IPS DF 6.9 (cell line): ENCODE data around the gene FBXL7.

Source experiments
- DNase-seq: peaks from one replicate; pipeline ENCODE4 v3.0.0-alpha.2; 2013; ENCODE audit warnings: low read depth, low spot score
- H3K27ac ChIP-seq: one replicate; pipeline ENCODE4 v1.5.1; 2013; ENCODE audit warnings: low read length, control low read depth
- H3K27me3 ChIP-seq: 2 replicates; pipeline ENCODE4 v1.6.1; 2013; ENCODE audit warnings: mild to moderate bottlenecking, low read length; ENCODE audit not compliant: control insufficient read depth, insufficient read depth
- H3K36me3 ChIP-seq: 2 replicates; pipeline ENCODE4 v1.6.1; 2013; ENCODE audit warnings: low read length; ENCODE audit not compliant: control insufficient read depth, insufficient read depth
- H3K4me1 ChIP-seq: 2 replicates; pipeline ENCODE4 v1.6.1; 2013; ENCODE audit warnings: low read length; ENCODE audit not compliant: control insufficient read depth, insufficient read depth
- H3K4me3 ChIP-seq: 2 replicates; pipeline ENCODE4 v1.5.1; 2013; ENCODE audit warnings: mild to moderate bottlenecking, low read length
- H3K9me3 ChIP-seq: 2 replicates; pipeline ENCODE4 v1.6.1; 2013; ENCODE audit warnings: low read length, inconsistent platforms; ENCODE audit not compliant: control insufficient read depth, insufficient read depth
- WGBS: extraction: QIAGEN DNeasy Blood & Tissue Kit; methylation state at CpG from one replicate; pipeline ENCODE4 v1.1.7; 2013; ENCODE audit warnings: mixed read lengths, missing lambda C conversion rate; ENCODE audit not compliant: insufficient read length, insufficient coverage; 5-methylcytosine and 5-hydroxymethylcytosine counted together

The FBXL7 gene

DNA sequence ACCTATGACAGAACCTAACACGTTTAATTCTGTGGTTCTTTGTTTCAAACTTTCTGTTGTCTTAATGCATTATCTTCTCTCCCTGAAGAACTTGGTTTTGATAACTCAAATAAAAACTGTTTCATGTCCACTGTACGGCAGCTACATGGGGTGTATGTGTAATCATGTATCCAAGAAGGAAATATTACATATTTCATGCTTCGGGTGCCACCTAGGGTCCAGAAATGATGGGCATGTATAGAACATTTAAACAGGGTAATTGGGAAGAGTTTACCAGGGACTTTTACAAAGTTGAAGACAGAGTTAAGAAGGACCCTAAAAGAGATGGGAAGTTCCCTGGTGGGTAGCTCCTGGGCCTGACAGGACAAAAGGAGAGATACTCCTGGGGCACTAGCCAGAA is 291.3 kb downstream of the FBXL7 start:
- Histone ChIP-seq H3K9me3 (no peaks in the 10 kb centered on the region), H3K27ac (no peak overlapping the region), H3K4me3 (no peak overlapping the region), H3K27me3 (no peaks in the 10 kb centered on the region), H3K36me3 (no peaks in the 10 kb centered on the region), H3K4me1 (no peaks in the 10 kb centered on the region)
- DNase-seq = no peak
- WGBS = no CpG with 5 or more reads among the region's 3 CpGs

DNA sequence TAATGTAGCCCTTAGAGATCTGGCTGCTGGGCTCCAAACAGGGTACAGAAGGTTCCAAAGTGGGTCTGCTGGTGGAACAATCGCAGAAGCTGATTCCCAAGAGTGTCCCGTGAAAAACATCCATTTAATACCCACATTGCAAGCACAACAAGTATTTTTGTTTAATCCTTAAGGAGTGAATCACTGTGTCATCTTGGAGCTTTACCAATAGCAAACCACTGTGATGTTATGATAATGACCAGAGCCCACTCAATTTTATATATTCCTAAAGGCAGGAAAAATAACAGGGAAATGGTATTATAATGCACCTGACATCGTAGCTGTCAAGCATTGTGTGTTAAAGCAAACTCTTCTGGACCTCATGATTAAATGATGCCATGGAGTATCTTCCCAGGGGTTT is 291.9 kb downstream of the FBXL7 start:
- H3K4me1 ChIP-seq = no peaks in the 10 kb centered on the region
- no peak overlapping the region for H3K27ac ChIP-seq
- no peak for DNase-seq
- H3K36me3 ChIP-seq = no peaks in the 10 kb centered on the region
- no CpG with 5 or more reads among the region's 3 CpGs for WGBS
- H3K27me3 ChIP-seq = no peaks in the 10 kb centered on the region
- H3K4me3 ChIP-seq = no peak overlapping the region
- no peaks in the 10 kb centered on the region for H3K9me3 ChIP-seq

DNA sequence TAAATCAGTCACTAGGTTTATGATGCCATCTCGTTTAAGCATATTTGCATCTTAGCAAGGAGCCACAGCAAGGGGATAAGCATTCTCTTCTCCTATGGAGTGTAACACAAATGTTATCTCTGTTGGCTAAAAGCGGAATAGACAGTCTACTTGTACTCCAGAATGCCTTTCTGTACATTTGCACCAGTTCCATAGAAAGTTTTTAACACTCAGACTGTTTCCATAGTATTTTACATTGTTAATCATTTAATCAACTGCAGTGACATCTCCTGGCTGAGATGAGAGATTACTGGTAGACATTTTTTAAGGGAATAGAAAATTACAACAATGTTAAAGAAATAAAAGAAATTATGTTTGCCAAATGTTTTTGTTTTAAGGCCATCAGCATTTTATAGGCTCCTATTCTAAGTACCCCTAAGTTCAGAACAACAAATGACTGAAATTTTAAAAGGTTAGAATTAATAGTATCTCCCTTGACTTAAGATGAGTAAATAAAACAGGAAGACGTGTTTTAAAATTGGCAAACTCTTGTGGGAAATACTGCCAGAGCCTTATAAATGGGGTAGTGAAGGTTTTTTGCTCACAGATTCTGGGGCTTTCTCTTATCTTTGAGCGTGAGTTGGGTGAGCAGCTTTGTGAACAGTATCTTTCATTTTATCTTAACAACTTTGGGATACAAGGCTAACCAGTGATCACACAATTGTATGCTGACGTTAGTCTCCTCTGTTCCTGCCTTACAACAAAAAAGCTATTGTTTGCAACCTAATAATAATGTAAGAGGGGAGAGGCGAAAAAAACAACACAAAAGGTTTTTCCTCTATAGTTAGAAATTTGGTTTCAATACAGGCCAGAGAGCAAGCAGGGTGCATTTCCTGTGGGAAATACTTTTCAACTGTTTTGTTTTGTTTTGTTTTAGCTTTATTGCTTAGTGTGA is 294.3 kb downstream of the FBXL7 start:
- no peaks in the 10 kb centered on the region for H3K36me3 ChIP-seq
- no peaks in the 10 kb centered on the region for H3K4me1 ChIP-seq
- no peaks in the 10 kb centered on the region for H3K27me3 ChIP-seq
- no CpG with 5 or more reads among the region's 6 CpGs for WGBS
- no peak for DNase-seq
- no peaks in the 10 kb centered on the region for H3K9me3 ChIP-seq
- H3K27ac ChIP-seq = no peak overlapping the region
- H3K4me3 ChIP-seq = no peak overlapping the region

DNA sequence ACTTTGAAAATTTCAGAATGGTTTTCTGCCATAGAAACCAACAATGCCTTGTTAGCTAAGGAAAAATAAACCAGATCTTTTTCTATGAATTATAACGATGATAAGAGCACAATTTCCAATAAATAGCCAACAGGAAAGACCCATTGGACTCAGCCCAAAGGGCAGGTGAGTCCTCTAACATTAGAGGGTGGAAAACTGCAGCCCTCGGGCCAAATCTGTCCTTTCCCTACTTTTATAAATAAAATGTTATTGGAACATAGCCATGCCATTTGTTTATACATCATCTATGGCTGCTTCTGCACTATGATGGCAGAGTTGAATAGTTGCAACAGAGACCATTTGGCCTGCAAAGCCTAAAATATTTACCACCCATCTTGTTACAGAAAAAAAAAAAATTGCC is 296.1 kb downstream of the FBXL7 start:
- Histone ChIP-seq H3K4me3 (no peak overlapping the region), H3K9me3 (no peaks in the 10 kb centered on the region), H3K27me3 (no peaks in the 10 kb centered on the region), H3K27ac (no peak overlapping the region), H3K36me3 (no peaks in the 10 kb centered on the region), H3K4me1 (no peaks in the 10 kb centered on the region)
- no peak for DNase-seq
- no CpG with 5 or more reads among the region's 2 CpGs for WGBS

DNA sequence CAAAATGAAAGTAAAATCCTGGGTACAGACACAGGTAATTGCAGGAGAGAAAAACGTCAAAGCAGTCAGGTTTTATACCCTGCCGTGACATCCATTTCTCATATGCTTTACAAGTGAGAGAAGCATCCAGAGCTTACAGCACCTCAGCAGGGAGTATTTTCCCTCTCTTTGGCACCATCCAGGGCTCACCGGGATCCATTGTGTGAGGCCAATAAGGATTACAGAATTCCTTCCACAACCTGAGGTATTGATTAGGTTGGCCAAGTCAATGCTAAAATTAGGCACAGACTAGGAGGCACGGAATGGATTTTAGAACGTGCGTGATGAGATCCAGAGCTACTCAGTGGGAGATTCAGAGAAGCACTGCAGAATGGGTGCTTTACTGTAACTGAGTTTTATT is 296.6 kb downstream of the FBXL7 start:
- Histone ChIP-seq H3K4me1 (no peaks in the 10 kb centered on the region), H3K27ac (no peak overlapping the region), H3K9me3 (no peaks in the 10 kb centered on the region), H3K4me3 (no peak overlapping the region), H3K27me3 (no peaks in the 10 kb centered on the region), H3K36me3 (no peaks in the 10 kb centered on the region)
- WGBS = no CpG with 5 or more reads among the region's 6 CpGs
- DNase-seq = peak; percentile 25

DNA sequence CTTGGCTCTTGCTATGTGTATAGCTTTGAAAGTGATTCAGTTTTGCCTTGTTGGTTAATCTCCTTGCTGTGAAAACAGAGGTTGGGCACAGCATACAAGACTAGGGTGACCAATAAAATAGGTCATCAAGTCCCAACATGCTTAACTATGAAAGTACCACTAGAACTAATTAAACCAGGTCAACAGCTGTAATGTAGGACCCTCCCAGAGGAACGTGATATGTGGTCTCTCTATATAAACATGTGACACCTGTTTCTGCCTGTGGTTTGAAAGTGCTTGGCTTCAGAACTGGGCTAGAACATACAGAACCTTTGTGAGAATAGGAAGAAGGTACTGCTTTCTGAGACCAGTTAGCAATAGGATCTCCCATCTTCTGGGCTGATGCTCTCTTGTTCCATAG is 297.1 kb downstream of the FBXL7 start:
- Histone ChIP-seq H3K9me3 (no peaks in the 10 kb centered on the region), H3K4me1 (no peaks in the 10 kb centered on the region), H3K27me3 (no peaks in the 10 kb centered on the region), H3K36me3 (no peaks in the 10 kb centered on the region), H3K27ac (no peak overlapping the region), H3K4me3 (no peak overlapping the region)
- no CpG with 5 or more reads among the region's 1 CpG for WGBS
- no peak for DNase-seq

DNA sequence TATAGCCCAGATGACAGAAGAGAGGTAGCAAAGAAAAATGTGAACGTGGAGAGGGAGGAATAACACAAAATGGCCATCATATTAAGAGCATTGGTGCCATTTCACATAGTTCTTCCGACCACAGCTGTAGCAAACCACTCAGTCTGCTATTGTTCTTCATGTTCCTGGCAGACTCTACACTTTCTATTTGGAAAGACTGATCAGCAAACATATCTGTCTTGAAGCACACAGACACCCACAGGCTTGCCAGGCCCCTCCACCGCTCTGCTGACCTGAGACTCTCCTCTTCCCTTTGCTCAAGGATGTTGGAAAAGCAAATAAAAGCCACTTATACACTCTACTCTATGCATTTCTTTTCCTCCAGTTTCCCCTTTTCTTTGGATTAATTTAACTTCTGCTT is 298.0 kb downstream of the FBXL7 start:
- WGBS = no CpG with 5 or more reads among the region's 3 CpGs
- no peaks in the 10 kb centered on the region for H3K36me3 ChIP-seq
- no peak overlapping the region for H3K27ac ChIP-seq
- H3K4me3 ChIP-seq = no peak overlapping the region
- DNase-seq = no peak
- no peaks in the 10 kb centered on the region for H3K9me3 ChIP-seq
- no peaks in the 10 kb centered on the region for H3K4me1 ChIP-seq
- no peaks in the 10 kb centered on the region for H3K27me3 ChIP-seq

DNA sequence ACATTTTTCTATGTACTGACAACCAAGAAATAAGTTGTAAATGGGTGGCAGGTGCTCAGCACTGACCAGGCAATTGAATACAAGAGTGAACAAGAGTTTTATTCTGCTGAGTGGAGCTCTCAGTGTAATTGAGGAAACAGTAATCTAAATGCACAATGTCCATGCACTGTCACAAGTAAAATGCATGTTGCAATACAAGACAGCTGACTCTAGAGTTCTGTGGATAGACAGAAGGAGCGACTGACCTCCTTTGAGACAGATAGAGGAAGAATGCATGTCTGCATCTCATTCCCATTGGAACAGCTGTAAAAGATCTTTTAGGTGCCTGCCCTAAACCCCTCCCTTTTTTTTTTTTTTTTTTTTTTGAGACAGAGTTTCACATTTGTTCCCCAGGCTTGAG is 299.0 kb downstream of the FBXL7 start:
- H3K27ac ChIP-seq = no peak overlapping the region
- WGBS = no CpG with 5 or more reads among the region's 1 CpG
- no peaks in the 10 kb centered on the region for H3K27me3 ChIP-seq
- H3K36me3 ChIP-seq = no peaks in the 10 kb centered on the region
- no peaks in the 10 kb centered on the region for H3K4me1 ChIP-seq
- no peak for DNase-seq
- H3K9me3 ChIP-seq = no peaks in the 10 kb centered on the region
- no peak overlapping the region for H3K4me3 ChIP-seq

DNA sequence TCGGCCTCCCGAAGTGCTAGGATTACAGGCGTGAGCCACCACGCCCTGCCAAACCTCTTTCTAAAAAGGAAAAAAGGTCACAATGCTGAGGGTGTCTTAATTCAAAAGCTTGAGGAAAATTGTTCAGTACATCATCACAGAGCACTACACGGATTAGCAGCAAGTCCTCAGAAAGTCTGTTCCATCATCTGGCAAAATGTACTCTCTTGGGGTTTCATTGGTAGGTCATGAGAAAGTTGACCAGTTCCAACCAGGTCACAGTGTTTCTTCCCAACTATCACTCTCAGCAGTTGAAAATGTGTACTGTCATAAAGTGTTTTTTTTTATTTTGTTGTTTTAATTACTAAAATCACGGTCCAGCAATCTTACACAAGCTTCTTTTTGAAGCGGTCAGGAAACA is 299.6 kb downstream of the FBXL7 start:
- H3K4me3 ChIP-seq = no peak overlapping the region
- H3K27me3 ChIP-seq = no peaks in the 10 kb centered on the region
- no peak overlapping the region for H3K27ac ChIP-seq
- peaks cover 2% of the 10 kb centered on the region; the same call in 1 of the 2 replicates for H3K9me3 ChIP-seq
- H3K4me1 ChIP-seq = no peaks in the 10 kb centered on the region
- H3K36me3 ChIP-seq = no peaks in the 10 kb centered on the region
- DNase-seq = no peak
- no CpG with 5 or more reads among the region's 7 CpGs for WGBS

DNA sequence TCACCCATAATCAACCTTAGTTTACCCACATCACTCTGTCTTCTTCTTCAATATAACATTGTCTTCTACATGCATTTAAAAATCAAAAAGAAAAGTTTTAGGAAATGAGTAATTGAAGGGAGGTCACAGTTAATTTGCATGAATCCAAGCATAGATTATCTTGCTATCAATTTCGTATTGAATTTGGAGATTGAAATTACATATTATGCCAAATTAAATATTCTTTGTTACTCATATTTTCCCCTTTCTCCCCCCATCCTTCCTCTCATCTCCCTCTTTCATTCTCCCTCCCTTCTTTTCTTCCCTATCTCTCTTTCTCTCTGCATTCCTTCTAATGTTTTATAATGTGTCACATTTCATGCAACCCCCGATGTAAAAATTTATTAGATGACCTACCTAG is 303.3 kb downstream of the FBXL7 start:
- H3K27ac ChIP-seq = no peak overlapping the region
- H3K9me3 ChIP-seq = peaks cover 2% of the 10 kb centered on the region; the same call in 1 of the 2 replicates
- no peak overlapping the region for H3K4me3 ChIP-seq
- no peaks in the 10 kb centered on the region for H3K4me1 ChIP-seq
- H3K36me3 ChIP-seq = no peaks in the 10 kb centered on the region
- DNase-seq = no peak
- H3K27me3 ChIP-seq = no peaks in the 10 kb centered on the region
- no CpG with 5 or more reads among the region's 2 CpGs for WGBS

DNA sequence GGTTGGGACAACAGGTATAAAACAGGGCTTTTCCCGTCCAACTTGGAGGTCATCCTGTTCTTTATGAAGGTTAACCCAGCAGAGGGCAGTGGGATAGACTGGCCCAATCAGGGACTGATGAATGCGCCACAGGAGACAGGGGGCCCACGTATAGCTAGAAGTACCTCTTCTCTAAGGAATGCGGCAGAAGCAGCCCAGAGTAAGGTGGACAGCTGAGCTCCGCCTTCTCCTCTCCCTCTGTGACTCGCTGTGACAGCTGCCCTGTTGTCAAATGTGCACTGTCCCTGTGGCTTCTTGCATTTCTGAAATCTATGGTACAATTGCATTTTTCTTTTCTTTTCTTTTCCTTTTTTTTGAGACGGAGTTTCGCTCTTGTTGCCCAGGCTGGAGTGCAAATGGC is 306.6 kb downstream of the FBXL7 start:
- H3K4me3 ChIP-seq = no peak overlapping the region
- no peak for DNase-seq
- H3K36me3 ChIP-seq = no peaks in the 10 kb centered on the region
- peaks cover 2% of the 10 kb centered on the region; the same call in 1 of the 2 replicates for H3K9me3 ChIP-seq
- H3K27me3 ChIP-seq = no peaks in the 10 kb centered on the region
- no peak overlapping the region for H3K27ac ChIP-seq
- no peaks in the 10 kb centered on the region for H3K4me1 ChIP-seq
- no CpG with 5 or more reads among the region's 8 CpGs for WGBS
